Activated CD4-positive, alpha-beta T cell treated with anti-CD3 and anti-CD28 coated beads for 36 hours (primary cell): ENCODE data around the gene FRMD8. TPM values are rescaled to one million over a fixed set of nuclear protein-coding genes. Genes with fewer than 3 reads are reported as not detected.

ENCODE experiments used
- ATAC-seq: fragments of 200-7000 bp; cut with Tn5 transposase; one replicate; pipeline ENCODE4 v1.10.0; 2021; ENCODE audit warnings: mild to moderate bottlenecking, moderate library complexity
- CTCF ChIA-PET: fragments of 350-600 bp; sonication (Branson Sonifier 250); formaldehyde crosslinking; loops from one replicate; lab custom pipeline; 2021; ENCODE audit warnings: antibody characterized with exemption; lab: Charles Lee
- POLR2A ChIA-PET: fragments of 350-600 bp; sonication (Branson Sonifier 250); formaldehyde crosslinking; loops from one replicate; lab custom pipeline; 2021; ENCODE audit warnings: antibody characterized with exemption, inconsistent platforms; lab: Charles Lee
- DNase-seq: peaks from one replicate; pipeline ENCODE4 v3.0.0-alpha.2; 2020
- H3K27ac Mint-ChIP-seq: one replicate; pipeline ENCODE4 v1.8.0; 2021; ENCODE audit warnings: mixed read lengths
- H3K27me3 Mint-ChIP-seq: one replicate; pipeline ENCODE4 v1.8.0; 2021; ENCODE audit warnings: mixed read lengths
- H3K36me3 Mint-ChIP-seq: one replicate; pipeline ENCODE4 v1.8.0; 2021; ENCODE audit warnings: low read depth, mixed read lengths
- H3K4me1 Mint-ChIP-seq: one replicate; pipeline ENCODE4 v1.8.0; 2021; ENCODE audit warnings: mixed read lengths
- H3K4me3 Mint-ChIP-seq: one replicate; pipeline ENCODE4 v1.8.0; 2021; ENCODE audit warnings: mild to moderate bottlenecking, moderate library complexity, mixed read lengths
- H3K9me3 Mint-ChIP-seq: one replicate; pipeline ENCODE4 v1.8.0; 2021; ENCODE audit warnings: low read depth, mixed read lengths
- intact Hi-C, 2 experiments: fragments of 100-400 bp; cut with DNase I in 1 of 2; cut with micrococcal nuclease in 1 of 2; formaldehyde crosslinking; loops; one replicate each; pipeline versions ENCODE4 v1.14.2 to v1.15.1; 2022 to 2024; cut with DNase I, micrococcal nuclease
- total RNA-seq, 2 experiments: library from RNA; stranded (reverse); gene quantifications; one replicate each; pipeline ENCODE4 v1.2.3, GENCODE V29; 2021

FRMD8 gene
- total RNA-seq, 2 experiments from 2014 or later, result 32.7 to 37.5 TPM

GRCh38 chr11:65401073-65401802 is 14.8 kb downstream of the FRMD8 start:
- no peak overlapping the region for H3K27ac Mint-ChIP-seq
- peaks cover 6% of the 10 kb centered on the region for H3K4me1 Mint-ChIP-seq
- peaks cover 31% of the 10 kb centered on the region for H3K36me3 Mint-ChIP-seq
- CTCF ChIA-PET, result interaction anchor here (0.6 kb wide), 1 partner anchor 490 kb away, joined by 3 read pairs; no protein-coding TSS in a partner anchor
- ATAC-seq, result no peak
- H3K27me3 Mint-ChIP-seq, result no peaks in the 10 kb centered on the region
- H3K4me3 Mint-ChIP-seq, result no peak overlapping the region
- POLR2A ChIA-PET, result no interaction called here
- no peaks in the 10 kb centered on the region for H3K9me3 Mint-ChIP-seq
- DNase-seq, result no peak
- intact Hi-C loops, result no loop called here

GRCh38 chr11:65401803-65402248 is 15.4 kb downstream of the FRMD8 start:
- CTCF ChIA-PET, result interaction anchor here (0.6 kb wide), 1 partner anchor 63 kb away, joined by 3 read pairs; no protein-coding TSS in a partner anchor
- no peak overlapping the region for H3K4me3 Mint-ChIP-seq
- DNase-seq, result no peak
- intact Hi-C loops, result no loop called here
- H3K9me3 Mint-ChIP-seq, result no peaks in the 10 kb centered on the region
- H3K36me3 Mint-ChIP-seq, result peaks cover 32% of the 10 kb centered on the region
- H3K27ac Mint-ChIP-seq, result no peak overlapping the region
- H3K4me1 Mint-ChIP-seq, result peaks cover 6% of the 10 kb centered on the region
- no peaks in the 10 kb centered on the region for H3K27me3 Mint-ChIP-seq
- POLR2A ChIA-PET, result no interaction called here
- ATAC-seq, result no peak

GRCh38 chr11:65402790-65403189 is 16.4 kb downstream of the FRMD8 start:
- Mint-ChIP-seq H3K4me3 (no peak overlapping the region), H3K4me1 (peaks cover 6% of the 10 kb centered on the region), H3K27ac (no peak overlapping the region), H3K9me3 (no peaks in the 10 kb centered on the region), H3K27me3 (no peaks in the 10 kb centered on the region), H3K36me3 (peaks cover 28% of the 10 kb centered on the region)
- intact Hi-C loops, result no loop called here
- ChIA-PET CTCF (interaction anchor here (1.1 kb wide), 1 partner anchor 12 kb away, joined by 4 read pairs; no protein-coding TSS in a partner anchor), POLR2A (interaction anchor here (0.7 kb wide), 1 partner anchor 95 kb away, joined by 6 read pairs; no protein-coding TSS in a partner anchor)
- DNase-seq (no peak), ATAC-seq (no peak)

- no peak overlapping the region for H3K4me3 Mint-ChIP-seq
- no peaks in the 10 kb centered on the region for H3K9me3 Mint-ChIP-seq
- intact Hi-C loops, result no loop called here
- ATAC-seq (no peak), DNase-seq (no peak)
- CTCF ChIA-PET, result interaction anchor here (1.5 kb wide), 1 partner anchor 12 kb away, joined by 4 read pairs; no protein-coding TSS in a partner anchor
- no peaks in the 10 kb centered on the region for H3K27me3 Mint-ChIP-seq
- POLR2A ChIA-PET, result no interaction called here
- no peak overlapping the region for H3K27ac Mint-ChIP-seq
- H3K4me1 Mint-ChIP-seq, result peaks cover 6% of the 10 kb centered on the region
- H3K36me3 Mint-ChIP-seq, result peaks cover 25% of the 10 kb centered on the region
These were observed 17.2 kb downstream of the FRMD8 start for GRCh38 chr11:65403607-65404121.

- ATAC-seq, result no peak
- intact Hi-C loops, result no loop called here
These were observed 17.8 kb downstream of the FRMD8 start for GRCh38 chr11:65404210-65404609.

GRCh38 chr11:65404638-65405339 is 18.4 kb downstream of the FRMD8 start:
- peaks cover 24% of the 10 kb centered on the region for H3K36me3 Mint-ChIP-seq
- peaks cover 6% of the 10 kb centered on the region for H3K4me1 Mint-ChIP-seq
- intact Hi-C loops, result no loop called here
- DNase-seq (no peak), ATAC-seq (no peak)
- H3K4me3 Mint-ChIP-seq, result no peak overlapping the region
- H3K9me3 Mint-ChIP-seq, result no peaks in the 10 kb centered on the region
- H3K27me3 Mint-ChIP-seq, result no peaks in the 10 kb centered on the region
- H3K27ac Mint-ChIP-seq, result no peak overlapping the region
- ChIA-PET POLR2A (interaction anchor here (0.5 to 1.0 kb wide), 3 partner anchors 10 to 131 kb away, joined by 3 to 4 read pairs (median 3); no protein-coding TSS in a partner anchor), CTCF (interaction anchor here (0.8 to 1.5 kb wide), 3 partner anchors 11 to 44 kb away, joined by 3 to 4 read pairs (median 3); no protein-coding TSS in a partner anchor)

More at GRCh38 chr11:65404210-65404609, 17.8 kb downstream of the FRMD8 start:
- POLR2A ChIA-PET, result interaction anchor here (0.5 kb wide), 1 partner anchor 10 kb away, joined by 3 read pairs; no protein-coding TSS in a partner anchor
- Mint-ChIP-seq H3K9me3 (no peaks in the 10 kb centered on the region), H3K4me1 (peaks cover 6% of the 10 kb centered on the region), H3K4me3 (no peak overlapping the region), H3K27me3 (no peaks in the 10 kb centered on the region), H3K27ac (no peak overlapping the region), H3K36me3 (peaks cover 27% of the 10 kb centered on the region)
- DNase-seq, result no peak
- CTCF ChIA-PET, result interaction anchor here (1.5 kb wide), 1 partner anchor 12 kb away, joined by 4 read pairs; no protein-coding TSS in a partner anchor

GRCh38 chr11:65410936-65411680 is 24.7 kb downstream of the FRMD8 start:
- no peak for ATAC-seq
- intact Hi-C loops, result loop anchor here in 1 of 2 experiments (10.0 kb wide), 1 partner anchor 46 kb away; no protein-coding TSS in a partner anchor
- peaks cover 20% of the 10 kb centered on the region for H3K36me3 Mint-ChIP-seq

GRCh38 chr11:65411681-65412070 is 25.2 kb downstream of the FRMD8 start:
- ATAC-seq (no peak), DNase-seq (no peak)
- H3K4me3 Mint-ChIP-seq, result no peak overlapping the region
- H3K27me3 Mint-ChIP-seq, result no peaks in the 10 kb centered on the region
- H3K9me3 Mint-ChIP-seq, result no peaks in the 10 kb centered on the region
- POLR2A ChIA-PET, result no interaction called here
- intact Hi-C loops, result loop anchor here in 1 of 2 experiments (10.0 kb wide), 1 partner anchor 47 kb away; no protein-coding TSS in a partner anchor
- H3K36me3 Mint-ChIP-seq, result peaks cover 20% of the 10 kb centered on the region
- peaks cover 11% of the 10 kb centered on the region for H3K4me1 Mint-ChIP-seq
- CTCF ChIA-PET, result interaction anchor here (0.6 kb wide), 1 partner anchor 453 kb away, joined by 3 read pairs; no protein-coding TSS in a partner anchor
- H3K27ac Mint-ChIP-seq, result no peak overlapping the region

More at GRCh38 chr11:65410936-65411680, 24.7 kb downstream of the FRMD8 start:
- H3K9me3 Mint-ChIP-seq, result no peaks in the 10 kb centered on the region
- no peak overlapping the region for H3K27ac Mint-ChIP-seq
- no peak overlapping the region for H3K4me3 Mint-ChIP-seq
- POLR2A ChIA-PET, result no interaction called here
- DNase-seq, result no peak
- CTCF ChIA-PET, result interaction anchor here (0.6 kb wide), 1 partner anchor 453 kb away, joined by 3 read pairs; no protein-coding TSS in a partner anchor
- peaks cover 5% of the 10 kb centered on the region for H3K4me1 Mint-ChIP-seq
- no peaks in the 10 kb centered on the region for H3K27me3 Mint-ChIP-seq

- Mint-ChIP-seq H3K27me3 (no peaks in the 10 kb centered on the region), H3K36me3 (peaks cover 16% of the 10 kb centered on the region), H3K4me1 (peaks cover 19% of the 10 kb centered on the region), H3K9me3 (no peaks in the 10 kb centered on the region), H3K27ac (no peak overlapping the region), H3K4me3 (no peak overlapping the region)
- POLR2A ChIA-PET, result interaction anchor here (18.5 kb wide), 1 partner anchor 86 kb away, joined by 1637 read pairs; the partner anchor contains the start of gene MALAT1
- intact Hi-C loops, result loop anchor here in 1 of 2 experiments (10.0 kb wide), 1 partner anchor 48 kb away; no protein-coding TSS in a partner anchor
- ATAC-seq, result no peak
- DNase-seq, result no peak
- CTCF ChIA-PET, result interaction anchor here (0.7 to 1.0 kb wide), 5 partner anchors 67 to 98 kb away, joined by 3 to 6 read pairs (median 3); partner anchors contain the start of gene DPF2
These were observed 26.0 kb downstream of the FRMD8 start for GRCh38 chr11:65412271-65413076.
